Cardiac fibroblast (primary cell): Measurements from ENCODE around the gene LGI1.
A peak's percentile ranks its signal among the peaks of the same experiment; 100 is the strongest.
"Not testable (repeated sequence)": the region's sequence is repeated elsewhere in the genome, so short reads cannot be mapped to it uniquely, and the experiment has no call there.

ENCODE experiments used
- DNase-seq, 2 donors: peaks; one replicate each; pipeline versions ENCODE4 v3.0.0 to v3.0.0-alpha.2; 2010; ENCODE audit warnings: low read depth in 2 of 2
- H3K4me3 ChIP-seq, 2 donors: replicated peaks in 1 of 2; 1 replicate in 1 of 2; 2 replicates in 1 of 2; pipeline ENCODE4 v1.5.1; 2011; ENCODE audit warnings: low read depth in 2 of 2, low read length in 2 of 2, mild to moderate bottlenecking in 2 of 2, moderate library complexity in 1 of 2
- CTCF ChIP-seq: IDR thresholded peaks from one replicate; pipeline ENCODE4 v1.5.1; 2011; ENCODE audit warnings: low read depth, mild to moderate bottlenecking, low read length, inconsistent platforms

LGI1 gene

GRCh38 chr10:93821051-93821772, 63.5 kb downstream of the LGI1 start:
- peak; percentile 63 to 68 for DNase-seq
- H3K4me3 ChIP-seq = no peak overlapping the region
- peak; percentile 47 for TF ChIP-seq CTCF

GRCh38 chr10:93826355-93826754, 68.6 kb downstream of the LGI1 start:
- H3K4me3 ChIP-seq = no peak overlapping the region
- DNase-seq = no peak
- TF ChIP-seq CTCF = no peak

GRCh38 chr10:93827056-93827804, 69.5 kb downstream of the LGI1 start:
- no peak for DNase-seq
- TF ChIP-seq CTCF = no peak
- H3K4me3 ChIP-seq = no peak overlapping the region

GRCh38 chr10:93831065-93831464, 73.3 kb downstream of the LGI1 start:
- H3K4me3 ChIP-seq, DNase-seq: not testable (repeated sequence)

- DNase-seq = no peak
- no peak for TF ChIP-seq CTCF
Measured at GRCh38 chr10:93835770-93836169, 78.0 kb downstream of the LGI1 start.

GRCh38 chr10:93837822-93838221, 80.1 kb downstream of the LGI1 start:
- H3K4me3 ChIP-seq = no peak overlapping the region
- TF ChIP-seq CTCF = no peak
- no peak for DNase-seq

More at GRCh38 chr10:93835770-93836169, 78.0 kb downstream of the LGI1 start:
- H3K4me3 ChIP-seq = no peak overlapping the region

GRCh38 chr10:93838278-93838677, 80.5 kb downstream of the LGI1 start:
- DNase-seq = no peak
- H3K4me3 ChIP-seq = no peak overlapping the region
- no peak for TF ChIP-seq CTCF
